Endothelial cell of umbilical vein (primary cell): Measurements from ENCODE around the gene EPS8L2. TPM values are rescaled to one million over a fixed set of nuclear protein-coding genes. Genes with fewer than 3 reads are reported as not detected.

Source experiments
- BruUV-seq: library from RNA; stranded (reverse); fragments of 400-500 nt; replicated peaks from 2 replicates; lab custom pipeline; 2021; lab: Mats Ljungman, UMichigan
- CTCF ChIA-PET: fragments of 300-600, 350-600 bp; sonication (Branson Sonifier 250); formaldehyde crosslinking; loops from one replicate; lab custom pipeline; 2021; ENCODE audit warnings: antibody characterized with exemption, inconsistent platforms; lab: Charles Lee
- POLR2A ChIA-PET: fragments of 300-600, 350-600 bp; sonication (Branson Sonifier 250); formaldehyde crosslinking; loops from one replicate; lab custom pipeline; 2021; ENCODE audit warnings: antibody characterized with exemption, inconsistent platforms; lab: Charles Lee
- DNase-seq: peaks from one replicate; pipeline ENCODE4 v3.0.0-alpha.2; 2011; ENCODE audit warnings: low read depth, low spot score
- FAIRE-seq: peaks from 2 replicates; lab custom pipeline; 2011; peaks lifted over from hg19 to GRCh38; lab: Jason Lieb, UNC
- H2AFZ ChIP-seq: 2 replicates; pipeline ENCODE4 v1.6.0; 2012; ENCODE audit warnings: low read depth, low read length, control low read depth, inconsistent platforms
- H3K27ac ChIP-seq: 2 replicates; pipeline ENCODE4 v1.5.1; 2011; ENCODE audit warnings: low read depth, mild to moderate bottlenecking, control low read depth, low read length, moderate library complexity; ENCODE audit not compliant: insufficient read depth
- H3K27me3 ChIP-seq, 2 experiments: 2 replicates each; pipeline versions ENCODE4 v1.6.0 to v1.6.1; 2011; ENCODE audit warnings: low read length in 2 of 2, mixed read lengths in 1 of 2; ENCODE audit not compliant: control insufficient read depth in 2 of 2, insufficient read depth in 2 of 2
- H3K36me3 ChIP-seq, 2 experiments: 2 replicates in 1 of 2; 3 replicates in 1 of 2; pipeline ENCODE4 v1.5.1; 2011; ENCODE audit warnings: low read length in 2 of 2, mild to moderate bottlenecking in 1 of 2, moderate library complexity in 1 of 2; ENCODE audit not compliant: control insufficient read depth in 2 of 2, insufficient read depth in 2 of 2; ENCODE audit errors: extremely low read depth in 1 of 2
- H3K4me1 ChIP-seq: 3 replicates; pipeline ENCODE4 v1.5.1; 2011; ENCODE audit warnings: mild to moderate bottlenecking, low read length; ENCODE audit not compliant: control insufficient read depth, insufficient read depth; ENCODE audit errors: extremely low read depth
- H3K4me2 ChIP-seq: 2 replicates; pipeline ENCODE4 v1.6.1; 2011; ENCODE audit warnings: low read length, control low read depth, mixed read lengths; ENCODE audit not compliant: insufficient read depth
- H3K4me3 ChIP-seq, 3 experiments: fragments of 200-600 bp in 1 of 3; sonication (generic), shearing (Covaris generic) in 1 of 3; replicated peaks in 1 of 3; 2 replicates each; pipeline ENCODE4 v1.5.1; 2011 to 2016; ENCODE audit warnings: control low read depth in 3 of 3, low read length in 3 of 3, mild to moderate bottlenecking in 2 of 3, inconsistent platforms in 1 of 3, low read depth in 1 of 3, moderate library complexity in 1 of 3; ENCODE audit not compliant: insufficient read depth in 1 of 3
- H3K79me2 ChIP-seq: 2 replicates; pipeline ENCODE4 v1.6.0; 2012; ENCODE audit warnings: low read length, inconsistent platforms; ENCODE audit not compliant: control insufficient read depth, insufficient read depth
- H3K9ac ChIP-seq: replicated peaks from 2 replicates; pipeline ENCODE3; 2011; ENCODE audit warnings: low read length, control low read depth; ENCODE audit not compliant: insufficient read depth; ENCODE audit errors: extremely low read depth
- H3K9me1 ChIP-seq: replicated peaks from 3 replicates; pipeline ENCODE4 v1.6.0; 2011; ENCODE audit warnings: mild to moderate bottlenecking, low read length; ENCODE audit not compliant: control insufficient read depth, insufficient read depth; ENCODE audit errors: extremely low read depth
- H3K9me3 ChIP-seq: replicated peaks from 2 replicates; pipeline ENCODE4 v1.5.1; 2012; ENCODE audit warnings: low read length, inconsistent platforms; ENCODE audit not compliant: control insufficient read depth, insufficient read depth
- H4K20me1 ChIP-seq: replicated peaks from 2 replicates; pipeline ENCODE3; 2011; ENCODE audit warnings: mild to moderate bottlenecking, low read length; ENCODE audit not compliant: control insufficient read depth, insufficient read depth; ENCODE audit errors: extremely low read depth
- EZH2 ChIP-seq: IDR thresholded peaks from 2 replicates; pipeline ENCODE4 v1.6.1; 2012; ENCODE audit warnings: borderline replicate concordance, low read depth, mild to moderate bottlenecking, moderate library complexity, low read length, inconsistent platforms; ENCODE audit not compliant: severe bottlenecking
- FOS ChIP-seq: IDR thresholded peaks from 2 replicates; pipeline ENCODE4 v1.6.1; 2011; ENCODE audit warnings: mild to moderate bottlenecking, low read length, moderate library complexity, borderline replicate concordance; ENCODE audit not compliant: insufficient read depth
- GATA2 ChIP-seq: IDR thresholded peaks from 2 replicates; pipeline ENCODE4 v1.7.0; 2011; ENCODE audit warnings: low read depth, mild to moderate bottlenecking, moderate library complexity, mixed read lengths, low read length; ENCODE audit not compliant: insufficient read length, insufficient read depth
- JUN ChIP-seq: IDR thresholded peaks from 2 replicates; pipeline ENCODE4 v1.6.1; 2011; ENCODE audit warnings: borderline replicate concordance, low read depth; ENCODE audit not compliant: insufficient read length, insufficient read depth
- MYC ChIP-seq: IDR thresholded peaks from one replicate; pipeline ENCODE4 v1.6.1; 2011; ENCODE audit warnings: mild to moderate bottlenecking, low read depth, low read length
- POLR2A ChIP-seq: IDR thresholded peaks from 2 replicates; pipeline ENCODE4 v1.6.1; 2012; ENCODE audit warnings: low read depth, mild to moderate bottlenecking, control low read depth, low read length
- POLR2AphosphoS5 ChIP-seq: IDR thresholded peaks from 2 replicates; pipeline ENCODE4 v1.6.1; 2012; ENCODE audit warnings: low read depth, mild to moderate bottlenecking, control low read depth, low read length, moderate library complexity; ENCODE audit not compliant: insufficient read depth
- dilution Hi-C: fragments of 300-500 bp; cut with MboI; formaldehyde crosslinking; loops from one replicate; pipeline ENCODE4 v1.15.0; 2019; ENCODE audit warnings: low sequenced_read_pairs; ENCODE audit not compliant: extremely low pct_ligation_motif_present
- intact Hi-C: fragments of 100-400 bp; cut with micrococcal nuclease; formaldehyde crosslinking; loops from one replicate; pipeline ENCODE4 v1.10.0; 2022
- polyA plus RNA-seq, 4 experiments: library from polyadenylated mRNA; depleted of rRNA in 3 of 4; stranded (reverse) in 3 of 4; unstranded in 1 of 4; fragments of >200 nt; gene quantifications; 2 replicates each; pipeline versions ENCODE4 v1.2.1 to v1.2.3, GENCODE V29; 2011 to 2012; ENCODE audit warnings: missing spikeins in 1 of 4
- total RNA-seq: library from RNA; stranded (reverse); gene quantifications from 2 replicates; pipeline ENCODE4 v1.2.3, GENCODE V29; 2021
- TF ChIP-seq, protein P1 (sequence below): IDR thresholded peaks from 2 replicates; pipeline ENCODE4 v1.6.1; 2011; ENCODE audit not compliant: insufficient read depth, insufficient read length
- TF ChIP-seq, protein P2 (sequence below), 2 donors: IDR thresholded peaks; 1 replicate in 1 of 2; 2 replicates in 1 of 2; pipeline ENCODE4 v1.5.1; 2011; ENCODE audit warnings: low read length in 2 of 2, mild to moderate bottlenecking in 2 of 2, moderate library complexity in 2 of 2, control low read depth in 1 of 2, inconsistent platforms in 1 of 2, low read depth in 1 of 2; ENCODE audit not compliant: insufficient read depth in 1 of 2; ENCODE audit errors: extremely low read depth in 1 of 2

Gene EPS8L2
- total and polyA plus RNA-seq, 2 donors (not counting 3 experiments of a cell fraction or from before 2014, with no cell fraction given), result 5.2 to 12.5 TPM

DNA sequence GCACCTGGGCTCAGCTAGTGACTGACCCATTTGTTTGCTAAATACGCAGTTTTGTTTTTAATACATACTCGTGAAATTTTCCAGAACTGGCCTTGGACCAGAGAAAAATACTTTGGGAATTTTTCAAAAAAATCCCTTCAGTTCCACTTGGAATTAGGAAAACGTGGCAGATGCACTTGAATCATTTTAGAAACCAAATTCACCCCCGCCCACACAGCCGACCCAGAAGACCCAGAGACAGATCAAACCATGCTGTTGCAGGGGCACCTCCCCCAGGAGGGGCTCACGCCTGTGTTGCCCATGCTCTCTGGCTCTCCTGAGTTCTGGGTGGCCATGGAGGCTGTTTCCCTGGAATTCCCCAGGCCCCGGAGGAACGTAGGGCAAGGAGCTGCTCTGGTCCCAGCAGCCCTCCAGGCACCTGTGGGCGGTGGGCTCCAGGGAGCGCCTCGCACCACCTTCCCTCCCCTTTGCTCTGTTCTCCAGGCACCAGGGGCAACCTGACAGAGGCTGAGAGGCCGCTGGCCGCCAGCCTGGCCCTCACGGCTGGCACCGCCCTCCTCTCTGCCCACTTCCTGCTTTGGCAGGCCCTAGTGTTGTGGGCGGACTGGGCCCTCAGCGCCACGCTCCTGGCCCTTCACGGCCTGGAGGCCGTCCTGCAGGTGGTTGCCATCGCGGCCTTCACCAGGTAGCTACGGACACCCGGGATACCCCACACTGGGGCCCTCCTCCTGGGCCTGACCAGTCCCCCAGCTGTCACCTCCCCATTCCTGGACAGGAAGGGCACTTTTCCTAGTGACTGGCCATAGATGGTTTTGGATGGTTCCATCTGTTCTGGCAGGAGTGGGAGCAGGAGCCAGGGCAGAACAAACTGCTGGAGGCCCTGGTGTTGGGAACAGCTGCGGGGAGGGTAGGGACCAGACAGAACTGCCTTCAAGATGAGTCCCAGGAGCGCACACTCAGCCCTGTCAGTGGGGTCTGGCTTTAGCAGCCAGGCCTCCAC lies 3.3 kb upstream of the EPS8L2 start:
- no peaks in the 10 kb centered on the region for H3K27me3 ChIP-seq
- no TSS peak for BruUV-seq
- dilution Hi-C loops, result no loop called here
- peaks cover 3% of the 10 kb centered on the region for H3K79me2 ChIP-seq
- H3K4me3 ChIP-seq, result no peak overlapping the region
- no peak overlapping the region for H3K9ac ChIP-seq
- H3K36me3 ChIP-seq, result no peaks in the 10 kb centered on the region
- peaks cover 5% of the 10 kb centered on the region for H3K4me1 ChIP-seq
- ChIA-PET POLR2A (no interaction called here), CTCF (interaction anchor here (1.5 to 1.8 kb wide), 2 partner anchors 20 to 23 kb away, joined by 4 to 10 read pairs; no protein-coding TSS in a partner anchor)
- no peaks in the 10 kb centered on the region for H3K9me3 ChIP-seq
- FAIRE-seq, result no peak
- TF ChIP-seq FOS (no peak), POLR2A (no peak), POLR2AphosphoS5 (no peak), EZH2 (no peak), MYC (no peak), GATA2 (no peak), JUN (no peak)
- TF ChIP-seq, protein P1, sequence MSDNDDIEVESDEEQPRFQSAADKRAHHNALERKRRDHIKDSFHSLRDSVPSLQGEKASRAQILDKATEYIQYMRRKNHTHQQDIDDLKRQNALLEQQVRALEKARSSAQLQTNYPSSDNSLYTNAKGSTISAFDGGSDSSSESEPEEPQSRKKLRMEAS, result no peak
- TF ChIP-seq, protein P2, sequence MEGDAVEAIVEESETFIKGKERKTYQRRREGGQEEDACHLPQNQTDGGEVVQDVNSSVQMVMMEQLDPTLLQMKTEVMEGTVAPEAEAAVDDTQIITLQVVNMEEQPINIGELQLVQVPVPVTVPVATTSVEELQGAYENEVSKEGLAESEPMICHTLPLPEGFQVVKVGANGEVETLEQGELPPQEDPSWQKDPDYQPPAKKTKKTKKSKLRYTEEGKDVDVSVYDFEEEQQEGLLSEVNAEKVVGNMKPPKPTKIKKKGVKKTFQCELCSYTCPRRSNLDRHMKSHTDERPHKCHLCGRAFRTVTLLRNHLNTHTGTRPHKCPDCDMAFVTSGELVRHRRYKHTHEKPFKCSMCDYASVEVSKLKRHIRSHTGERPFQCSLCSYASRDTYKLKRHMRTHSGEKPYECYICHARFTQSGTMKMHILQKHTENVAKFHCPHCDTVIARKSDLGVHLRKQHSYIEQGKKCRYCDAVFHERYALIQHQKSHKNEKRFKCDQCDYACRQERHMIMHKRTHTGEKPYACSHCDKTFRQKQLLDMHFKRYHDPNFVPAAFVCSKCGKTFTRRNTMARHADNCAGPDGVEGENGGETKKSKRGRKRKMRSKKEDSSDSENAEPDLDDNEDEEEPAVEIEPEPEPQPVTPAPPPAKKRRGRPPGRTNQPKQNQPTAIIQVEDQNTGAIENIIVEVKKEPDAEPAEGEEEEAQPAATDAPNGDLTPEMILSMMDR (IDR thresholded peaks at IDR 0.05; ENCODE audit: extremely low read depth in 1 of 2, insufficient read depth in 1 of 2, low read depth in 1 of 2, low read length in 2 of 2), result no peak
- no peak for DNase-seq
- H2AFZ ChIP-seq, result no peak overlapping the region
- no peak overlapping the region for H3K27ac ChIP-seq
- H3K9me1 ChIP-seq, result no peaks in the 10 kb centered on the region
- no peak overlapping the region for H3K4me2 ChIP-seq
- intact Hi-C loops, result no loop called here
- H4K20me1 ChIP-seq, result no peaks in the 10 kb centered on the region
